Kidney tubule cell (primary cell): ENCODE results near the gene MYO16.
A peak's percentile ranks its signal among the peaks of the same experiment; 100 is the strongest.
"Not testable (repeated sequence)": the region's sequence is repeated elsewhere in the genome, so short reads cannot be mapped to it uniquely, and the experiment has no call there.

Experiments
- DNase-seq: peaks from one replicate; pipeline ENCODE4 v3.0.0-alpha.2; 2018; ENCODE audit warnings: low spot score

Gene MYO16

GRCh38 chr13:108742701-108743451 lies 113.5 kb downstream of the MYO16 start:
- DNase-seq = no peak

GRCh38 chr13:108743522-108743921 lies 114.1 kb downstream of the MYO16 start:
- DNase-seq = no peak

GRCh38 chr13:108747843-108748242 lies 118.4 kb downstream of the MYO16 start:
- DNase-seq = no peak

- DNase-seq = no peak
Observed at GRCh38 chr13:108752276-108752675, 122.9 kb downstream of the MYO16 start.

- no peak for DNase-seq
Observed at GRCh38 chr13:108755083-108755482, 125.7 kb downstream of the MYO16 start.

GRCh38 chr13:108760129-108760528 lies 130.7 kb downstream of the MYO16 start:
- no peak for DNase-seq

- no peak for DNase-seq
Observed at GRCh38 chr13:108760541-108760940, 131.1 kb downstream of the MYO16 start.

- DNase-seq = no peak
Observed at GRCh38 chr13:108768035-108768434, 138.6 kb downstream of the MYO16 start.

- peak; percentile 86 for DNase-seq
Observed at GRCh38 chr13:108769213-108770070, 140.0 kb downstream of the MYO16 start.

- DNase-seq = no peak
Observed at GRCh38 chr13:108775597-108775996, 146.2 kb downstream of the MYO16 start.

GRCh38 chr13:108776650-108777049 lies 147.2 kb downstream of the MYO16 start:
- DNase-seq = no peak

GRCh38 chr13:108777421-108778420 lies 148.3 kb downstream of the MYO16 start:
- peak; percentile 95 for DNase-seq

- peak; percentile 48 for DNase-seq
Observed at GRCh38 chr13:108779308-108779707, 149.9 kb downstream of the MYO16 start.

GRCh38 chr13:108780706-108781105 lies 151.3 kb downstream of the MYO16 start:
- DNase-seq = peak; percentile 75

GRCh38 chr13:108781312-108781711 lies 151.9 kb downstream of the MYO16 start:
- no peak for DNase-seq

GRCh38 chr13:108782480-108782879 lies 153.1 kb downstream of the MYO16 start:
- DNase-seq = not testable (repeated sequence)

GRCh38 chr13:108785844-108786243 lies 156.4 kb downstream of the MYO16 start:
- DNase-seq = no peak

- no peak for DNase-seq
Observed at GRCh38 chr13:108786456-108787200, 157.2 kb downstream of the MYO16 start.

GRCh38 chr13:108787700-108788414 lies 158.4 kb downstream of the MYO16 start:
- no peak for DNase-seq

GRCh38 chr13:108789476-108789875 lies 160.1 kb downstream of the MYO16 start:
- no peak for DNase-seq

GRCh38 chr13:108795841-108796240 lies 166.4 kb downstream of the MYO16 start:
- no peak for DNase-seq
